Measurements from ENCODE around the gene SGCD.

The SGCD gene

GRCh38 chr5:156715287-156715686 is 388.3 kb downstream of the SGCD start:
- no peaks in the 10 kb centered on the region for H3K36me3 ChIP-seq (ENCODE audit: control insufficient read depth, insufficient read depth, low read length)
- no peaks in the 10 kb centered on the region for H3K27me3 ChIP-seq (ENCODE audit: control insufficient read depth, insufficient read depth, low read length)
- H3K9ac ChIP-seq (ENCODE audit: low read length) = no peak overlapping the region
- no peaks in the 10 kb centered on the region for H3K4me1 ChIP-seq (ENCODE audit: control insufficient read depth, insufficient read depth, low read length)
- H3K27ac ChIP-seq (ENCODE audit: low read depth, low read length) = no peak overlapping the region
- H3K4me3 ChIP-seq (ENCODE audit: low read length) = no peak overlapping the region

GRCh38 chr5:156716591-156717380 is 389.8 kb downstream of the SGCD start:
- Histone ChIP-seq H3K27me3 (ENCODE audit: control insufficient read depth, insufficient read depth, low read length) (no peaks in the 10 kb centered on the region), H3K36me3 (ENCODE audit: control insufficient read depth, insufficient read depth, low read length) (no peaks in the 10 kb centered on the region), H3K27ac (ENCODE audit: low read depth, low read length) (no peak overlapping the region), H3K9ac (ENCODE audit: low read length) (no peak overlapping the region), H3K4me1 (ENCODE audit: control insufficient read depth, insufficient read depth, low read length) (no peaks in the 10 kb centered on the region), H3K4me3 (ENCODE audit: low read length) (no peak overlapping the region)

GRCh38 chr5:156718985-156719384 is 392.0 kb downstream of the SGCD start:
- Histone ChIP-seq H3K4me1 (ENCODE audit: control insufficient read depth, insufficient read depth, low read length) (peaks cover 3% of the 10 kb centered on the region), H3K9ac (ENCODE audit: low read length) (no peak overlapping the region), H3K4me3 (ENCODE audit: low read length) (no peak overlapping the region), H3K36me3 (ENCODE audit: control insufficient read depth, insufficient read depth, low read length) (no peaks in the 10 kb centered on the region), H3K27ac (ENCODE audit: low read depth, low read length) (no peak overlapping the region), H3K27me3 (ENCODE audit: control insufficient read depth, insufficient read depth, low read length) (no peaks in the 10 kb centered on the region)

DNA sequence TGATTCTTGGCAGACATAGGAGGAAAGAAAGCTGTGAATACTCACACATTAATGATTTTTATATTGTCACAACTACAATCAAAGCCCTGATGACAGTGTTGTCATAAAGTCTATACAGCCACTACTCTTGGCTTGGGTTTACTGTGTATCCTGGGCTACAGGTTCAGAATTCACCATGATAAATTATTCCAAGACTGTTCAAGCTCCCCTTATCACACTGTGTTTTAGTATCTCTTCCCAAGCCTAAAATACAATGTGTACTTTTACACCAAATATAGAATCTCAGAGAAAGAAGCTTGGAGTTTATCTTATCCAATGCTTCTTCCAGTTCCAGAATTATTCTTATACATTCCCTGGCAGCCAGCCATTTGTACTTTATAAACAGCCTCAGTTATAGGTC is 395.4 kb downstream of the SGCD start:
- no peak overlapping the region for H3K9ac ChIP-seq (ENCODE audit: low read length)
- H3K4me1 ChIP-seq (ENCODE audit: control insufficient read depth, insufficient read depth, low read length) = peaks cover 6% of the 10 kb centered on the region
- H3K36me3 ChIP-seq (ENCODE audit: control insufficient read depth, insufficient read depth, low read length) = no peaks in the 10 kb centered on the region
- no peak overlapping the region for H3K4me3 ChIP-seq (ENCODE audit: low read length)
- no peaks in the 10 kb centered on the region for H3K27me3 ChIP-seq (ENCODE audit: control insufficient read depth, insufficient read depth, low read length)
- H3K27ac ChIP-seq (ENCODE audit: low read depth, low read length) = no peak overlapping the region

DNA sequence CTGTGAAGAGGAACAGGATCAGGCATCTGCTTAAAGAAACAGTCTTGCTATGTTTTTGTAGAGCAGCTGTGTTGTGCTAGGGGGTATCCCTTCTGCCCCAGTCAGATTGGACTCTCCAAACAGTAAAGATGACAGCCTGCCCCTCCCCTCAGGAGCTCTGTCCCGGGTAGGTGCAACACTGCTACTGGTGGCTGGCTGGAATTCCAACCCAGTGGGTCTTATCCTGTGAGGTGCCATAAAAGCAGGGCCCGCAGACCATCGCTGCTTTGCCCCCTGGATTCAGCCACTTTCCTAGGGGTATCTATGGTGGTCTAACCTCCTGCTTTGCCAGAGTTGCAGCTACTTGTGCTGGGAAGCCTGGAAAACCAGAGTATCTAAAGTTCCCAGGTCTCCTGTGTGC is 408.5 kb downstream of the SGCD start:
- H3K9ac ChIP-seq (ENCODE audit: low read length) = no peak overlapping the region
- H3K27me3 ChIP-seq (ENCODE audit: control insufficient read depth, insufficient read depth, low read length) = no peaks in the 10 kb centered on the region
- no peaks in the 10 kb centered on the region for H3K4me1 ChIP-seq (ENCODE audit: control insufficient read depth, insufficient read depth, low read length)
- no peak overlapping the region for H3K4me3 ChIP-seq (ENCODE audit: low read length)
- no peak overlapping the region for H3K27ac ChIP-seq (ENCODE audit: low read depth, low read length)
- H3K36me3 ChIP-seq (ENCODE audit: control insufficient read depth, insufficient read depth, low read length) = no peaks in the 10 kb centered on the region

- H3K27ac ChIP-seq (ENCODE audit: low read depth, low read length) = no peak overlapping the region
- H3K4me1 ChIP-seq (ENCODE audit: control insufficient read depth, insufficient read depth, low read length) = no peaks in the 10 kb centered on the region
- H3K36me3 ChIP-seq (ENCODE audit: control insufficient read depth, insufficient read depth, low read length) = no peaks in the 10 kb centered on the region
- H3K27me3 ChIP-seq (ENCODE audit: control insufficient read depth, insufficient read depth, low read length) = no peaks in the 10 kb centered on the region
- H3K9ac ChIP-seq (ENCODE audit: low read length) = no peak overlapping the region
- H3K4me3 ChIP-seq (ENCODE audit: low read length) = no peak overlapping the region
Measured at GRCh38 chr5:156741516-156741915, 414.6 kb downstream of the SGCD start.

GRCh38 chr5:156753846-156754245 is 426.9 kb downstream of the SGCD start:
- no peak overlapping the region for H3K27ac ChIP-seq (ENCODE audit: low read depth, low read length)
- no peaks in the 10 kb centered on the region for H3K4me1 ChIP-seq (ENCODE audit: control insufficient read depth, insufficient read depth, low read length)
- no peak overlapping the region for H3K9ac ChIP-seq (ENCODE audit: low read length)
- no peak overlapping the region for H3K4me3 ChIP-seq (ENCODE audit: low read length)
- H3K27me3 ChIP-seq (ENCODE audit: control insufficient read depth, insufficient read depth, low read length) = no peaks in the 10 kb centered on the region
- H3K36me3 ChIP-seq (ENCODE audit: control insufficient read depth, insufficient read depth, low read length) = no peaks in the 10 kb centered on the region

DNA sequence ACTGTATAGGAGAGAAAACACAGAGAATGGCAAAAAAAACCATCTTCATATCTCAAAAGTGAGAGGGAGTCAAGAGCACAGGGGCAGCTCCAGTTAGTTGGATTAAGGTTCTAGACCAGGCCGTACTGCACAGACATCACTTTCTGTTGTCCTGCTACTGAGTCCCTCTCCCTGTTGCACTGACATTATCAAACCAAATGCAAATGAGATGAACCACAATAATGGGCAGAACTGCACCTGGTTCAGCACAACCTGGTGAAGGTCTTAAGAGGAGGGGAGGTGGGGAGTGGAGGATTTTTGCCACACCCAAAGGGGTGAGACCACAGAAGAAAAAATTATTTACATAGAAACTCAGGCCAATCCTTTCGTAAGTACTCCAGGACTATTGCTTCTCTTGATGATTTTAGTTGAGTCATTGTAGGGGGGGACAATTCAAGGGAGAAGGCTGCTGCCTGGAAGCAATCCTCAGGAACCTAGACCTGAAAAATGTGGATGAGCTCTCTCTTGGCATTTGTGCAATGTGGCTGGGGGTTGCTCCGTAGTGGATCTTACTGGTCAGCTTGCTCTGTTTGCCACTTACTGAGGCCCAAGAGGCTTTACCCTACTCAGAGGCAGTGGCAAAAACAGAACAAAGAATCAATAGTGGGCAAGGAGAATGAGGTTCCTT is 428.6 kb downstream of the SGCD start:
- no peaks in the 10 kb centered on the region for H3K36me3 ChIP-seq (ENCODE audit: control insufficient read depth, insufficient read depth, low read length)
- H3K4me3 ChIP-seq (ENCODE audit: low read length) = no peak overlapping the region
- H3K4me1 ChIP-seq (ENCODE audit: control insufficient read depth, insufficient read depth, low read length) = no peaks in the 10 kb centered on the region
- H3K9ac ChIP-seq (ENCODE audit: low read length) = no peak overlapping the region
- no peaks in the 10 kb centered on the region for H3K27me3 ChIP-seq (ENCODE audit: control insufficient read depth, insufficient read depth, low read length)
- H3K27ac ChIP-seq (ENCODE audit: low read depth, low read length) = no peak overlapping the region

GRCh38 chr5:156758011-156758791 is 431.2 kb downstream of the SGCD start:
- Histone ChIP-seq H3K4me1 (ENCODE audit: control insufficient read depth, insufficient read depth, low read length) (no peaks in the 10 kb centered on the region), H3K27ac (ENCODE audit: low read depth, low read length) (no peak overlapping the region)

GRCh38 chr5:156759156-156759555 is 432.2 kb downstream of the SGCD start:
- Histone ChIP-seq H3K4me1 (ENCODE audit: control insufficient read depth, insufficient read depth, low read length) (no peaks in the 10 kb centered on the region), H3K4me3 (ENCODE audit: low read length) (no peak overlapping the region), H3K27me3 (ENCODE audit: control insufficient read depth, insufficient read depth, low read length) (no peaks in the 10 kb centered on the region), H3K36me3 (ENCODE audit: control insufficient read depth, insufficient read depth, low read length) (no peaks in the 10 kb centered on the region), H3K9ac (ENCODE audit: low read length) (no peak overlapping the region), H3K27ac (ENCODE audit: low read depth, low read length) (no peak overlapping the region)

More at GRCh38 chr5:156758011-156758791, 431.2 kb downstream of the SGCD start:
- no peak overlapping the region for H3K4me3 ChIP-seq (ENCODE audit: low read length)
- H3K9ac ChIP-seq (ENCODE audit: low read length) = no peak overlapping the region
- H3K27me3 ChIP-seq (ENCODE audit: control insufficient read depth, insufficient read depth, low read length) = no peaks in the 10 kb centered on the region
- no peaks in the 10 kb centered on the region for H3K36me3 ChIP-seq (ENCODE audit: control insufficient read depth, insufficient read depth, low read length)

GRCh38 chr5:156762771-156763170 is 435.8 kb downstream of the SGCD start:
- Histone ChIP-seq H3K27me3 (ENCODE audit: control insufficient read depth, insufficient read depth, low read length) (no peaks in the 10 kb centered on the region), H3K4me3 (ENCODE audit: low read length) (no peak overlapping the region), H3K9ac (ENCODE audit: low read length) (no peak overlapping the region), H3K36me3 (ENCODE audit: control insufficient read depth, insufficient read depth, low read length) (no peaks in the 10 kb centered on the region), H3K4me1 (ENCODE audit: control insufficient read depth, insufficient read depth, low read length) (no peaks in the 10 kb centered on the region), H3K27ac (ENCODE audit: low read depth, low read length) (no peak overlapping the region)

DNA sequence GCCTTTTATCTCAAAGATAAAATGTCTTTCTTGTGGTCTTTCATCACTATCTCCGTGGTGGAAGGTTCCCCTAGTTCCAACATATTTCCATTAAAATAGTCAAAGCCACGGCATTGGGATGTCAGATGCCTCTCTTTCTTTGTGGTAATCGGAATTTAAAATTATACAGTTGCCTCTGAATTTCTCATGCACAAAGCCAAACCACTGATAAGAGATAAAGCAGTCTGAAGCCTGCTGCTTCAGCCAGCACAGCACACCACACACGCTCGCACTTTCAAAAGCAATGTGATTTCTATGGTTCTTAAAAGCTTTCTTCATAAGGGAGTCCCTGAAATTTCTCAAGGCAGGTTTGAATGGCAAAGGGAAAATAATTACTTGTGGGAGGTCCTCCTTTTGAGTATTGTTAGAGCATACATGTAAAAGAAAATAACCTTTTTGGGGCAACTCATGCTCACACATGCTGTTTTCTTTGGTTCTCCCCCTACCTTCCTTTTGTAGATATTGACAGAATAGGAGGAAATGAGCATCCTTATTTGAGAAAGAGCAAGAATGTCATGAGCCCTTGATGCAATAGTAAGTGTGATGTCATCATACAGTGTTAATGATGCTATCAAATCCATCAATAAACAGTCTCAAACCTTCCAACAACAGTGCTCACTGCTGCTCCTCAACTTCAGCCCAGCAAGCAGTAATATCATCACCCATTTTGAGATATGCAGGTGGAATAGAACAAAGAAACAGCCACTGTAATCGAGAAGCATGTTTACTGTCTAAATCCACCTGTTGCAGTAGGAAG is 437.4 kb downstream of the SGCD start:
- H3K4me1 ChIP-seq (ENCODE audit: control insufficient read depth, insufficient read depth, low read length) = no peaks in the 10 kb centered on the region
- H3K27ac ChIP-seq (ENCODE audit: low read depth, low read length) = no peak overlapping the region
- H3K36me3 ChIP-seq (ENCODE audit: control insufficient read depth, insufficient read depth, low read length) = no peaks in the 10 kb centered on the region
- H3K4me3 ChIP-seq (ENCODE audit: low read length) = no peak overlapping the region
- H3K27me3 ChIP-seq (ENCODE audit: control insufficient read depth, insufficient read depth, low read length) = no peaks in the 10 kb centered on the region
- H3K9ac ChIP-seq (ENCODE audit: low read length) = no peak overlapping the region

Measured in rectal smooth muscle tissue (tissue), 1 donor.